CD8-positive, alpha-beta memory T cell (primary cell): Measurements from ENCODE around the gene LEF1. TPM values are rescaled to one million over a fixed set of nuclear protein-coding genes. Genes with fewer than 3 reads are reported as not detected.

Experiments used
- CTCF ChIA-PET: fragments of 350-600 bp; sonication (Branson Sonifier 250); formaldehyde crosslinking; loops from one replicate; lab custom pipeline; 2021; ENCODE audit warnings: antibody characterized with exemption; lab: Charles Lee
- POLR2A ChIA-PET: fragments of 350-600 bp; sonication (Branson Sonifier 250); formaldehyde crosslinking; loops from one replicate; lab custom pipeline; 2021; ENCODE audit warnings: antibody characterized with exemption; lab: Charles Lee
- DNase-seq, 5 donors: peaks; one replicate each; pipeline versions ENCODE4 v3.0.0 to v3.0.0-alpha.2; 2020 to 2022; ENCODE audit warnings: mixed read lengths in 1 of 5
- H3K27ac ChIP-seq: one replicate; pipeline ENCODE4 v1.7.0; 2013; ENCODE audit warnings: low read depth, mild to moderate bottlenecking, low read length, moderate library complexity
- H3K27me3 ChIP-seq: 2 replicates; pipeline ENCODE4 v1.7.0; 2013; ENCODE audit warnings: low read length, mild to moderate bottlenecking; ENCODE audit not compliant: insufficient read depth, poor library complexity, severe bottlenecking
- H3K36me3 ChIP-seq: 2 replicates; pipeline ENCODE4 v1.7.0; 2013; ENCODE audit warnings: mild to moderate bottlenecking, low read length, moderate library complexity; ENCODE audit not compliant: insufficient read depth
- H3K4me1 ChIP-seq: 2 replicates; pipeline ENCODE4 v1.7.0; 2013; ENCODE audit warnings: mild to moderate bottlenecking, low read length, moderate library complexity; ENCODE audit not compliant: insufficient read depth
- H3K4me3 ChIP-seq: 2 replicates; pipeline ENCODE4 v1.7.0; 2013; ENCODE audit warnings: mild to moderate bottlenecking, low read length
- H3K9me3 ChIP-seq: 2 replicates; pipeline ENCODE4 v1.7.0; 2013; ENCODE audit warnings: mild to moderate bottlenecking, low read length
- H3K27ac Mint-ChIP-seq, 8 donors: one replicate each; pipeline ENCODE4 v1.8.0; 2020 to 2021; ENCODE audit warnings: mixed read lengths in 8 of 8, mild to moderate bottlenecking in 6 of 8, inconsistent platforms in 3 of 8, moderate library complexity in 3 of 8
- H3K27me3 Mint-ChIP-seq, 2 donors: one replicate each; pipeline ENCODE4 v1.8.0; 2020 to 2021; ENCODE audit warnings: mixed read lengths in 2 of 2, mild to moderate bottlenecking in 1 of 2, moderate library complexity in 1 of 2
- H3K36me3 Mint-ChIP-seq, 3 donors: one replicate each; pipeline ENCODE4 v1.8.0; 2020 to 2021; ENCODE audit warnings: mixed read lengths in 3 of 3, inconsistent platforms in 1 of 3, mild to moderate bottlenecking in 1 of 3
- H3K4me1 Mint-ChIP-seq, 3 donors: one replicate each; pipeline ENCODE4 v1.8.0; 2020 to 2021; ENCODE audit warnings: mixed read lengths in 3 of 3, inconsistent platforms in 1 of 3, mild to moderate bottlenecking in 1 of 3
- H3K4me3 Mint-ChIP-seq, 7 donors: one replicate each; pipeline ENCODE4 v1.8.0; 2020 to 2021; ENCODE audit warnings: mixed read lengths in 7 of 7, mild to moderate bottlenecking in 6 of 7, moderate library complexity in 4 of 7, inconsistent platforms in 2 of 7
- H3K9me3 Mint-ChIP-seq, 5 donors: one replicate each; pipeline ENCODE4 v1.8.0; 2020 to 2022; ENCODE audit warnings: mixed read lengths in 5 of 5, mild to moderate bottlenecking in 3 of 5, moderate library complexity in 2 of 5, inconsistent platforms in 1 of 5
- polyA plus RNA-seq: library from polyadenylated mRNA; unstranded; fragments of 300-500 nt; fragmentation: Illumina TruSeq; gene quantifications from one replicate; pipeline ENCODE4 v1.2.3, GENCODE V29; 2021
- total RNA-seq, 2 experiments: library from RNA; stranded (reverse); gene quantifications; one replicate each; pipeline ENCODE4 v1.2.3, GENCODE V29; 2021

LEF1 gene
- total RNA-seq (10 to 100 TPM; 53.2 to 55.1 TPM), polyA plus RNA-seq (230 TPM)

DNA sequence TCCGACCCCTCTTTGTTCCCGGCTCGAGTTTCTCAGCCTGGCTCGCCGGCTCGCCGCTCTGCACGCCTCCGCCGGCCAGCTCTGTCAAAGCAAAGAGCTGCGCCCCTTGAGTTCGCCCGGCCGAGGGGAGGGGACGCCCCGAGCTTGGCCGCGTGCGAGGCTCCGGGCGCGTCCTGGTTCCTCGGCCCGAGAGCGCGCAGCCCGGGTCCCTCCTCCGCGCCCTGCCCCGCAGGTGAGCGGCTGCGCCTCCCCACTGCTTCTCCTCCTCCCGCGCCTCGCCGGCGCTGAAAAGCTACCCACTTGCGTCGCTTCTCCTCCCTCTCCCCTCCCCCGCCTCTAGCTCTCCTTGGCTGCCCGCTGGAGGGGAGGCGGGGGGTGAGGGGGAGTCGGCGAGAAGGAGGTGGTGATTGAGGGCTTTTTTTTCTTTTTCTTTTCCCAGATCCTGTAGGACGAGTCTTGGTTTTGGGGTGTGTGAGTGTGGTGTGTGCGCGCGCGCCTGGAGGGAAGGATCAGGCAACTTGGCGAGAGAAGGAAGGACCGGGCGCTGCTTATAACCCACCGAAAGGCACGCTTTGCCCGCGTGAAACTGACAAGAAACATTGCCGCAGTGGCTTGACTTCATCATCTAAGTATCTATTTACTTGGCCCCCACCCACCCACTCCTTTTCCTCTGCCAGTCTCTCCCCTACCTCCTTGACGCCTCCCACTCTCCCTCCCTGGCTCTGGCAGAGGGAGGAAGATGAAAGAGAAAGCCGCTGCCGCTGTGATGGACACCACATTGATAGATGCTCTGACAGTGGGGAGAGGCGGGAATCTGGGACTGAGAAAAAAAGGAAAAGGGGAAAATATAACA, at the start of gene LEF1:
Gene LEF1, minus strand, starts transcription at position 262 of the 853 bp plus-strand sequence. CDS start 1,165 bp downstream, outside the sequence.
- POLR2A ChIA-PET, result interaction anchor here (0.6 to 0.8 kb wide), 2 partner anchors 9 to 56 kb away, joined by 3 read pairs; no protein-coding TSS in a partner anchor
- Mint-ChIP-seq H3K27me3 (peaks cover 39 to 77% of the 10 kb centered on the region in 2 donors), H3K36me3 (peaks cover 0 to 19% (median 0%) of the 10 kb centered on the region in 3 donors), H3K4me1 (peaks cover 38 to 70% (median 51%) of the 10 kb centered on the region in 3 donors), H3K4me3 (peak within 1 kb of the TSS; percentile 90 to 94 (median 93)), H3K27ac (peak within 1 kb of the TSS in 7 of 8 donors; percentile 49 to 87 (median 81)), H3K9me3 (peaks cover 0 to 3% (median 0%) of the 10 kb centered on the region in 5 donors)
- Histone ChIP-seq H3K36me3 (peaks cover 5% of the 10 kb centered on the region), H3K4me1 (peaks cover 32% of the 10 kb centered on the region), H3K9me3 (no peaks in the 10 kb centered on the region), H3K4me3 (peak within 1 kb of the TSS; percentile 64), H3K27me3 (no peaks in the 10 kb centered on the region), H3K27ac (peak within 1 kb of the TSS; percentile 46)
- CTCF ChIA-PET, result interaction anchor here (0.8 to 1.2 kb wide), 4 partner anchors 9 to 404 kb away, joined by 3 to 5 read pairs (median 3); no protein-coding TSS in a partner anchor
- DNase-seq, result peak in 4 of 5 donors; percentile 20 to 81 (median 56)

DNA sequence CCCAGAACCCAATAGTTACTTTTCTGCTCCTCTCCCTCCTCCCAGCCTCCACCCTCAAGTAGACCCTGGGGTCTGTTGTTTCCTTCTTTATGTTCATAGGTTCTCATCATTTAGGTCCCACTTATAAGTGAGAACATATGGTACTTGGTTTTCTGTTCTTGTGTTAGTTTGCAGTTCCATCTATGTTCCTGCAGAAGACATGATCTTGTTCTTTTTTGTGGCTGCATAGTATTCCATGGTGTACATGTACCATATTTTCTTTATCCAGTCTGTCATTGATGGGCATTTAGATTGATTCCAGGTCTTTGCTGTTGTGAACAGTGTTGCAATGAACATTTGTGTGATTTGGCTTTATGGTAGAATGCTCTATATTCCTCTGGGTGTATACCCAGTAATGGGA, 47.8 kb upstream of the LEF1 start:
- POLR2A ChIA-PET, result no interaction called here
- CTCF ChIA-PET, result no interaction called here

DNA sequence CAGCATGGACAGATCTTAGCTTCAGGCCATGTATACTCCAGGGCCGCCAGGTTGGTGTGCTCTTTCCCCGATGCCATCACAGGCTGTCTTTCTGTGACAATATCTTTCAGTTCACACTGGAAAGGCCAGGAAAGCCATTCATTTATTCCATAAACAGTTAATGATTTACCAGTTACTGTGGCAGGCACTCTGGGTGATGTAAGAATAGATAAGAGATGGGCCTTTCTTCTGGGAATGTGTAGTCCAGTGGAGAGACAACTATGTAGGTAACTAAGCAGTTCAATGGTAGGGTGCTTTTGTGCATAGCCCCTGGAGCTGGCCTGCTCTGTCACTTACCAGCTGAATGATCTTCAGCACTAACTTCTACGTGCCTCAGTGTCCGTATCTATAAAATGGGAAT, 46.3 kb upstream of the LEF1 start:
- Mint-ChIP-seq H3K9me3 (peaks cover 0 to 3% (median 0%) of the 10 kb centered on the region in 5 donors), H3K4me1 (no peaks in the 10 kb centered on the region), H3K36me3 (peaks cover 0 to 5% (median 3%) of the 10 kb centered on the region in 3 donors), H3K4me3 (no peak overlapping the region), H3K27me3 (no peaks in the 10 kb centered on the region), H3K27ac (no peak overlapping the region)
- DNase-seq, result no peak
- Histone ChIP-seq H3K27ac (no peak overlapping the region), H3K4me1 (no peaks in the 10 kb centered on the region), H3K9me3 (no peaks in the 10 kb centered on the region), H3K36me3 (no peaks in the 10 kb centered on the region), H3K4me3 (no peak overlapping the region), H3K27me3 (no peaks in the 10 kb centered on the region)
- POLR2A ChIA-PET, result no interaction called here
- CTCF ChIA-PET, result no interaction called here

More for the DNA sequence above, 47.8 kb upstream of the LEF1 start:
- Histone ChIP-seq H3K4me1 (no peaks in the 10 kb centered on the region), H3K27ac (no peak overlapping the region), H3K9me3 (no peaks in the 10 kb centered on the region), H3K4me3 (no peak overlapping the region), H3K36me3 (no peaks in the 10 kb centered on the region), H3K27me3 (no peaks in the 10 kb centered on the region)
- peaks cover 0 to 5% (median 3%) of the 10 kb centered on the region in 3 donors for H3K36me3 Mint-ChIP-seq
- H3K4me3 Mint-ChIP-seq, result no peak overlapping the region
- no peak for DNase-seq
- no peak overlapping the region for H3K27ac Mint-ChIP-seq
- H3K4me1 Mint-ChIP-seq, result no peaks in the 10 kb centered on the region
- peaks cover 0 to 3% (median 0%) of the 10 kb centered on the region in 5 donors for H3K9me3 Mint-ChIP-seq
- no peaks in the 10 kb centered on the region for H3K27me3 Mint-ChIP-seq

DNA sequence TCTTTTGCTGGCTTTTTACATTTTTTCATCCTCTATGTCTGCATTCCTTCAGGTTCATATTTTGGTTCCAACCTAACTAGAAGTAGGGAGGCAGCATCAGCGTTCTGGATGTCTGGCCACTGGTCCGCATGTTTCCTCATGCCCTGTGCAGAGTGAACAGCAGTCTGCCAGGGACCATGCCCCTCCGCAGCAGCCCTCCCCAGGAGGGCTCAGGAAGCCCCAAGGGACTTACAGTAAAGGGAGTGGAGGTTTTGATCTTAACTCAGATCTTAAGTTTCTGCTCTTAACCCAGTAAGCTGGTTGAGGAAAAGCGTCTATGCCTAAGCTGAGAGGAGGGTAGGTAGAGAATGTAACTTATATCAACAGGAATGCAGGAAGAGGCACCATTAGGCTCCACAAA, 45.0 kb upstream of the LEF1 start:
- Histone ChIP-seq H3K27me3 (no peaks in the 10 kb centered on the region), H3K9me3 (no peaks in the 10 kb centered on the region), H3K27ac (no peak overlapping the region), H3K36me3 (no peaks in the 10 kb centered on the region), H3K4me3 (no peak overlapping the region), H3K4me1 (no peaks in the 10 kb centered on the region)
- Mint-ChIP-seq H3K27me3 (no peaks in the 10 kb centered on the region), H3K36me3 (peaks cover 0 to 5% (median 3%) of the 10 kb centered on the region in 3 donors), H3K9me3 (peaks cover 0 to 3% (median 0%) of the 10 kb centered on the region in 5 donors), H3K4me1 (no peaks in the 10 kb centered on the region), H3K4me3 (no peak overlapping the region), H3K27ac (peak overlapping the region in 1 of 8 donors; percentile 52)
- no peak for DNase-seq
- ChIA-PET POLR2A (no interaction called here), CTCF (no interaction called here)

DNA sequence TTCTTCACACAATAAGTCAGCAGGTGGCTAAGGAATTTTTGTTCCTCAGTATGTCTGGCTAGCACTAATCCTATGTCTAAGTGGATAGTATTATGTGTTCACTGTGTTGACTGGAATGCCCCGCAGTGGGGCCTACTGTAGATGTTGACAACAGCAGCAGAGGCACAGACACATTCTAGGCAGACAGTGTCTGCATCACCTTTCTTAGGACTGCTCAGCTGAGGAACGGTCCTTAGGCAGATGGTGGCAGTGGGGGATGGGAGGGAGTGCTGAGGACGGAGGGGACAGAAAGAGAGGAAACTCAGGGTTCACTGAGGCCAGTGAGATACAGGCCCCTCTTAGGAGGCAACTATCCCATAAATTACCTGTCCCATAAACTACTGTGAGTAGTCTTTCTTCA, 44.6 kb upstream of the LEF1 start:
- Histone ChIP-seq H3K4me1 (no peaks in the 10 kb centered on the region), H3K27ac (no peak overlapping the region), H3K9me3 (no peaks in the 10 kb centered on the region), H3K27me3 (no peaks in the 10 kb centered on the region), H3K36me3 (no peaks in the 10 kb centered on the region), H3K4me3 (no peak overlapping the region)
- DNase-seq, result no peak
- no peaks in the 10 kb centered on the region for H3K4me1 Mint-ChIP-seq
- peaks cover 0 to 5% (median 3%) of the 10 kb centered on the region in 3 donors for H3K36me3 Mint-ChIP-seq
- no peak overlapping the region for H3K4me3 Mint-ChIP-seq
- no peaks in the 10 kb centered on the region for H3K27me3 Mint-ChIP-seq
- CTCF ChIA-PET, result no interaction called here
- H3K27ac Mint-ChIP-seq, result no peak overlapping the region
- POLR2A ChIA-PET, result no interaction called here
- H3K9me3 Mint-ChIP-seq, result peaks cover 0 to 3% (median 0%) of the 10 kb centered on the region in 5 donors

DNA sequence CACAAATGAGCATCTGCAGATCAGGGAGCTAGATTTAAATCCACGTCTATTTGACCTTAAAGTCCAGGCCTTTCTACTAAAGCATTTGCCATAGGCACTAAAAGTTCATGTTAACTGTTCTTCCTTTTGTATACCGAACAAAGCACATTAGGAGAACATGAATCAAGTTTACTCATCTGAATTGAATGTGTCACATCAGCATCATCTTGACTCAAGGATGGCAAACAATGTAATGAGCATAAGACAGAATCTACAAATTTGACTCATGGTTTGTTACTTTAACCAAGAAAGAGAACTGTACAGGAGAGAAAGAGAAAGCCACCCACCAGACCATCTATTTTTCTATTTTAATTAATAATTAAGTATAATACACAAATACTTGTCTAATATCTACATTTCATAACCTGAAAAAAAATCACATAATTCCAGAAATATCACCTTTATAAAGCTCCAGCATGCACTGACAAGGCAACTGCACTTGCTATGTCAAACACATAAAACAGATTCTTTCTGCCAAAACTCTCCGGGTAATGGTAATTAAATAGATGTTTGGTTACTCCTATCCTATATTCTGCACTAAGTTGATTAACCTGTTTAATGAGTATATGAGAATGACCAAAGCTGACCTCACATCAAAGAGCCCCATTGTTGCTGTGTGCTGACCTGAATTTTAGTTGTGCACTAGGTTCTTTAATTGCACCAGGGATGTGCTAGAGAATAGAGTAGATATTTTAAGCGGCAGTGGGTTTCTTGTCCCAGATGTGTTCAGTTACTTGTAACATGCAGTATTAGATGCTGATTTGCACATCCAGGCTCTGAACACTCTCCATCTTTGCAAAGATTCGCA, 42.5 kb upstream of the LEF1 start:
- Mint-ChIP-seq H3K4me3 (no peak overlapping the region), H3K4me1 (no peaks in the 10 kb centered on the region), H3K9me3 (no peaks in the 10 kb centered on the region), H3K27me3 (no peaks in the 10 kb centered on the region), H3K27ac (no peak overlapping the region), H3K36me3 (no peaks in the 10 kb centered on the region)
- ChIA-PET POLR2A (no interaction called here), CTCF (no interaction called here)
- DNase-seq, result no peak
- Histone ChIP-seq H3K27ac (no peak overlapping the region), H3K4me3 (no peak overlapping the region), H3K27me3 (no peaks in the 10 kb centered on the region), H3K4me1 (no peaks in the 10 kb centered on the region), H3K9me3 (no peaks in the 10 kb centered on the region), H3K36me3 (no peaks in the 10 kb centered on the region)

DNA sequence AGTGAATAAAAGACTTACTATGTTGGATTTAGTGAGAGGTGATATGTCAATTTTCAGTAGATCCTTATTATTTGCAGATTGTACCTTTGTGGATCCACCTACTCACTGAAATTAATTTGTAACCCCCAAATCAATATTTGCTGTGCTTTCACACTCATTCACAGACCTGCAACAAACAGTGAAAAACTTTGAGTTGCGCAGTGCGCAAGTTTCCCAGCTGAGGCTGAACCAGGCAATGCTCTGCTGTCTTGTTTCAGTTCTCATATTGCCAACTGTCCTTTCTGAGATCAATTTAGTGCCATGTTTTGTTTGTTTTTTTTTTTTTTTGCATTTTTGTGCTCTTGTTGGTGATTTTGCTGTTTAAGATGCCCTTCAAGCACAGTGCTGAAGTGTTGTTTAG, 40.8 kb upstream of the LEF1 start:
- ChIA-PET CTCF (no interaction called here), POLR2A (interaction anchor here (0.7 kb wide), 1 partner anchor 411 kb away, joined by 3 read pairs; the partner anchor contains the start of gene RPL34)
- no peaks in the 10 kb centered on the region for H3K9me3 ChIP-seq

More for the DNA sequence above, 40.8 kb upstream of the LEF1 start:
- no peaks in the 10 kb centered on the region for H3K9me3 Mint-ChIP-seq
- H3K4me3 Mint-ChIP-seq, result no peak overlapping the region
- no peak for DNase-seq
- Histone ChIP-seq H3K27me3 (no peaks in the 10 kb centered on the region), H3K36me3 (no peaks in the 10 kb centered on the region), H3K27ac (no peak overlapping the region), H3K4me1 (no peaks in the 10 kb centered on the region), H3K4me3 (no peak overlapping the region)
- H3K27ac Mint-ChIP-seq, result no peak overlapping the region
- H3K36me3 Mint-ChIP-seq, result no peaks in the 10 kb centered on the region
- no peaks in the 10 kb centered on the region for H3K4me1 Mint-ChIP-seq
- peaks cover 0 to 4% of the 10 kb centered on the region in 2 donors for H3K27me3 Mint-ChIP-seq
